Measurements from ENCODE around the gene C2orf69.

GRCh38 chr2:199870581-199870980 lies 40.5 kb upstream of the C2orf69 start:
- TF ChIP-seq, protein P1, sequence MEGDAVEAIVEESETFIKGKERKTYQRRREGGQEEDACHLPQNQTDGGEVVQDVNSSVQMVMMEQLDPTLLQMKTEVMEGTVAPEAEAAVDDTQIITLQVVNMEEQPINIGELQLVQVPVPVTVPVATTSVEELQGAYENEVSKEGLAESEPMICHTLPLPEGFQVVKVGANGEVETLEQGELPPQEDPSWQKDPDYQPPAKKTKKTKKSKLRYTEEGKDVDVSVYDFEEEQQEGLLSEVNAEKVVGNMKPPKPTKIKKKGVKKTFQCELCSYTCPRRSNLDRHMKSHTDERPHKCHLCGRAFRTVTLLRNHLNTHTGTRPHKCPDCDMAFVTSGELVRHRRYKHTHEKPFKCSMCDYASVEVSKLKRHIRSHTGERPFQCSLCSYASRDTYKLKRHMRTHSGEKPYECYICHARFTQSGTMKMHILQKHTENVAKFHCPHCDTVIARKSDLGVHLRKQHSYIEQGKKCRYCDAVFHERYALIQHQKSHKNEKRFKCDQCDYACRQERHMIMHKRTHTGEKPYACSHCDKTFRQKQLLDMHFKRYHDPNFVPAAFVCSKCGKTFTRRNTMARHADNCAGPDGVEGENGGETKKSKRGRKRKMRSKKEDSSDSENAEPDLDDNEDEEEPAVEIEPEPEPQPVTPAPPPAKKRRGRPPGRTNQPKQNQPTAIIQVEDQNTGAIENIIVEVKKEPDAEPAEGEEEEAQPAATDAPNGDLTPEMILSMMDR (IDR thresholded peaks at IDR 0.05; ENCODE audit: insufficient read depth, low read length, poor library complexity, severe bottlenecking): no peak
- TF ChIP-seq EZH2phosphoT487 (conservative IDR thresholded peaks at IDR 0.05; ENCODE audit: low read length): no peak

All from SU-DHL-6 (cell line).